Tongue (tissue), 2 donors: ENCODE measurements around the gene IKZF2. TPM values are rescaled to one million over a fixed set of nuclear protein-coding genes. Genes with fewer than 3 reads are reported as not detected.

Experiments used
- DNase-seq: peaks from one replicate; pipeline ENCODE4 v3.0.0-alpha.2; 2015
- total RNA-seq: library from RNA; depleted of rRNA; stranded (reverse); fragments of >200 nt; gene quantifications from one replicate; pipeline ENCODE4 v1.2.3, GENCODE V29; 2014

Gene IKZF2
- total RNA-seq, 1 donor from 2014 or later, result 28.6 TPM

GRCh38 chr2:213101109-213101508 lies 50.3 kb downstream of the IKZF2 start:
- DNase-seq, result no peak

- peak; percentile 35 for DNase-seq
These were observed 52.8 kb downstream of the IKZF2 start for GRCh38 chr2:213098612-213099011.

- DNase-seq, result no peak
These were observed 59.6 kb downstream of the IKZF2 start for GRCh38 chr2:213091765-213092164.

DNA sequence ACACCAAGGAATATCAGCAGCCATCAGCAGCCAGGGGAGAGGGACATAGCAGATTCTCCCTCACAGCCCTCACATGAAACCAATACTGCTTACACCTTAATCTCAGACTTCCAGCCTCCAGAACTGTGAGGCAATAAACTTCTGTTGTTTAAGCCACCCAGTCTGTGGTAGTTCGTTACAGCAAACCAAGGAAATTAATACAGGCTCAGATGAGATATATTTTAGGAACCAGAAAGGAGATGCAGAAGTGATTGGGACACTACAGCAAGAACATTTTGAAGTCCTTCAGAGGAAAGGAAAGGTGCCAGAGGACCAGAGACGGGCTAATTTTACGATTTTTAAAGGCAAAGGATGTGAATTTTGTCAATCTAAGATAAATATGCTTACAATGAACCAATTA lies 60.6 kb downstream of the IKZF2 start:
- no peak for DNase-seq

DNA sequence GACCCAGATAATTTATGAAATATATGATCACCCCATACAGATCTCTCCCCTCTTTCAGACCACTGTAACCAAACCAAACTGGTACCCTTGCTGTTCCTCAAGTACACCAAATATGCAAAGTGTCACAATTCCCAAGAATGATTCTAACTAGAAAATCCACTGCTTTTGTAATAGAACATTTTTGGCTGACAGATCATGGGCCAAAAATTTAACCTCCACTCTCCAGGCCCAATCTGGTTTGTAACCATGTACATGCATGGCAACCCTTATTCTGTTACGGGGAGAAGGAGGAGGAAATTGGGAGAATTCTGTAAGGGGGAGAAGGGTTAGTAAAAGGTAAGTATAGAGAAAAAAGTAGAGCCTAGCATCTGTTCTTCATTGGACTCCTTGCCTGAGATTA lies 62.0 kb downstream of the IKZF2 start:
- DNase-seq, result no peak

DNA sequence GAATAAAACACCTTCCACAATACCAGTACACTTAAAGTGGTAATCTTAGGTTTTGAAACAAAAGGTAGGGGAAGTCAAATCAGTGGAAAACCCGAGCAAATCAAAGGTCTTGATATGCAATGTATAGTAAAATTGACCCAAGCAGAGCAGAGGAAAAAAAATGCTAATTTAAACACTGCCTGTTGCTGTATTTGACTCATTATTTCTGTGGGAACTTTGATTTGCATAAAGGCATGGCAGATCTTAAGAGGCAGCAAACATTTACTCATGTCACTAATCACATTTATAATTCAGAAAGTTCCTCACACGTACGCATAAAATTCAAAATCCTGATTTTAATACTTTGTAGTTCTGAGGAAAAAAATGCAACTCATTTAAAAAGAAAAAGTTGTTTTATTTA lies 64.4 kb downstream of the IKZF2 start:
- no peak for DNase-seq

DNA sequence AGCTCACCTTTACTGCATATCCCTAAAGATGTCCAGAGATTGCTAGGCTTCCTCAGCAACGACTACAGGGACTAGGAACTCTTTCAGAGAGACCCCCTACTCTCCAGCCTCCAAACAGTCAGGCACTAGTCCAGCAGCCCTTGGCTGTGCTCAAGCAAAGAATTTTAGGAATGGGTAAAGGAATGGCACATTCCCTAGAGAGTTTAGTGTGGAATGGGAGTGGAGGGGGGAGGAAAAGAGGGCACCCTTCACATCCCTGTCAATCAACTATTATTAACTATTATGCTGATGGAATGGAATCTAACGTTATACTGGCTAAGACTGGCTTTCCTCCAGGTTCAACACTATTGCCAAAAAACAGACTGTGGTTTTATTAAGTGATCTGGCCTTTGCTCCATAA lies 64.8 kb downstream of the IKZF2 start:
- DNase-seq, result peak; percentile 9

DNA sequence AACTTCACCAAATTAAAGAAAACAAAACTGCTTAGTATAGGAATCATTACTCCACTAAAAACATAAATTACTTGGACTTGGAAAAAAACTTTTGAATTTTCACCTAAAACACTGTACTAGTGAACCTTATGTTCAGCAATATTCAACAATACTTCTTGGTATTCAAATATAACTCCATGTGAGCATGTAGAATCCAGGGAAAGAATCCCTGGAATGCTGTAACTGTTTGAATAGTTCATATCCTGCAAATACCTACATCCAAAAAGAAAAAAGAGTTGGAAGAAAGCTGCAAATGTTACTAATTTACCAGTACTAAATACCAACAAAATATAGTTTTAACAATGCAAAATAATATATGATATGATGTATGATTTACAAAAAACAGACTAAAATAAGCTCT lies 65.4 kb downstream of the IKZF2 start:
- DNase-seq, result no peak

DNA sequence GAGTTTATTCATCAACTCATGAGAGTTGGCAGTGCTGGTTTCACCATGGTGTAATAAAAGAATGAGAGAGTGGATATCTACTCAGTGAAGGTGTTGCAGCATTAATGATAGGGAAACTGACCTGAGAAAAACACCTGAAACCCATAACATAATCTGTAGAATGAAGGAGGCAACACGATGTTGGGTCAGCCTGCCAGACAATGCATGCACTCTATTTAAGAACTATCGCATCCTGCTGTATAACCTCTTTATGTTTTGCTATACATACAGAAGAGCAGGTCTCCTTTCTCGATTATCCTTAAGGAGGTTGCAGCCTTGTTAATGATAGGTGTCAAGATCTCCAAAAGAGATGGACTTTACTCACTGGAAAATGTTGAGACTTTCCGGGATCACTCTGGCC lies 65.9 kb downstream of the IKZF2 start:
- no peak for DNase-seq

DNA sequence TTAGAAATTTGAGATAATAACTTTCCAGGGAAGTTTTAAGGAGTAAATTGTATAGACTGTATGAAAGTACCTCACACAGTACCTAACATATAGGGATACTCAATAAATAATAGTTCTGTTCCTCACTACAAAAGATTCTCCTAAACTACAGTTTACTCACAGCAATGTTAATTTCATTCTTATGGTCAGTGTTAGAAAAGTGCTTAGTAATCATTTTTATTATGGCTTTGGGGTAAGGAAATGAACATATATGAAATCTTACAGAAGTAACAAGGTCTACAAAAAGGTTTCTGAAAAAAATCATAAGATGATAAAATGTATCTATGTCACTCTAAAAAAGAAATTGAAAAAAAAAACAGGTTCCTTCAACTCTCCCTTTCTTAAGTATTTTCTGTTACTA lies 67.2 kb downstream of the IKZF2 start:
- DNase-seq, result no peak

DNA sequence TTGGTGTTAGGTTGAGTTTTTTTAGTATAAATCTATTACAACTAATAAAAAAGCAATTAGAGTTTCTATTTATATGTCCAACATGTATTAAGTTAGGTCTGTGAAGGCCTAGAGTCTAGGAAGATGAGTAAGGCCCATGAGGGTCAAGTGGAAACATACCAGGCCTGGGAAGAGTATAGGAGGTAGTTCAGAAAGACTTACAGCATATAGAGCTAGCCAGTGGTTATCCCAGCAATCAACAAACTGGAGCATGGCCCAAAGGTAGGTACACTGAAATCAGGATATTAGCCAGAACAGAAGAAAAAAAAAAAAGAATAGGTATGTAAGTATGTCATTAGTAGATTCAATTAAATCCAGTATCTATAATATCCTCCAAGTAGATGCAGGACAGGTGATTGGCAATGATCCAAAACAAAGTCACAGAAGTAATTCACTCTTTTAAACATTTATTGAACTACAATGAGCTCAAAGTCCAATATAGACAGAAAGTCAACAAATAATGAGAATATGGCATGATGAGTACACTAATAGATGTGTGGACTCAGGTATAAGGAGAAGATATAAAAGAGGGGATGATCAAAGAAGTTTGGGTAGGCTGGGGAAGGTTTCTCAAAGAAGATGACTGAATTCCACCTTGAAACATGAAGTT lies 70.3 kb downstream of the IKZF2 start:
- DNase-seq, result no peak

GRCh38 chr2:213079756-213080155 lies 71.7 kb downstream of the IKZF2 start:
- no peak for DNase-seq

DNA sequence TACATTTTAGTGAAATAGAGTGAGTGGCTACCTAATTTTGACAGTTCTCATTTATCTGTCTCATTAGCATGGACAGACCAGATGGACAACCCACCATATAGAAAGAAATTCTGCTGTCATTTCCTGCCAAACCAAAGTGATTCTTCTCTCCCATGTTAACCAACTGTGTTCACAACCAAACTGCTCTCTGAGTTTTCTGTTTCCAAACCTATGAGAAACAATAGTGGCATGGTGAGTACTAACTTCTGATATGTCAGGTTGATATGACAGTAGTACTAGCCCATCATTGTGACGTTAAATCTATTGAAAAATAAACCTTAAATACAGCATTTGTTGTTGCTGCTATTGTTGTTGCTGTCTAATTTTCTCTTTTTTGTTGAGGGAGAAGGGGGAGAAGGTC lies 72.7 kb downstream of the IKZF2 start:
- no peak for DNase-seq

DNA sequence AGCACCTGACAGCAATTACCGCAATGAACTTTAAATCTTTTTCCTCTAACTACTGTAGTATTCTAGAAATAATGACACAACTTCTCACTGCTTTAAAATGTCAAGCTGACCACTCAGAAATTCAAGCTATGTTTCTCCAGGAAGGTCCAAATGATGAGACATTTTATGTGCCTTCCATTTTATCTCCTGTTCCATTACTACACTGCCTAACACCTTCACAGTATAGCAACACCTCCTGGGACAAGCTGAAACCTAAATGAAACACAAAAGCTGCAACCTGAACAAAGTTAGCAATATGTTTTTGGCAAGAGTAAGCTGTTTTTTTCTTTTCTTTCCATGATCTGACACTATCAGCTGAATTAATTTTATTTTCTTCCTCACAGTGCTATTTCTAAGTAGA lies 81.9 kb downstream of the IKZF2 start:
- no peak for DNase-seq

DNA sequence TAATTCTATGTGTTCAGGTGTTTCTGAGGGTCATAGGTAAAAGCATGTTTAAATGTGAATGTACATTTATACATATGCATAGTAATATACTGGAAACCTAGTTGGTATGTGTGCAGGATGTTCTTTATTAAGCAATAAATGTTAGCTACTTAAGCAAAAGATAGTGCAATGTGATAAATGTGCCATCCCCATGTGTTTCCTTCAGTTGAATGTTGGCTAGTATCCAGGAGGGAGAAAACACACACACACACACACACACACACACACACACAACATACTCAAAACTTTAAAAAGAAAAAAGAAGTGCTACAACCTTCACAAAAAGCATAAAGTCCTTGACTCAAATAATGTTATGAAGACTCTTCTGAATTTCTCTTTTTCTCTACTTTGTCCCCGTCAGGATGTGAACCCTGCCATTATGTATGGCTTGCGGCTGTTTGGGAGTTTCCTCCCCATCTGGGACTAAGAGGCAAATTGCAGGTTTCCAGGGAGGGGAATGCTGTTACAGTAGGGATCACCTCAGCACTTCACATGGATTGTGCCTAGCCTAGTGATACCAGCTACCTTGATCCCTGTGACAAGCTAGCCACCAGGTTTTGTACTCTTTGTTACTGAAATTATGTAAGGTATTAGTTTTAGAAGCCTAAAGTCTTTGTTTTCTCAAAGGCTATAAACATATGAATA lies 82.6 kb downstream of the IKZF2 start:
- no peak for DNase-seq

GRCh38 chr2:213067888-213068287 lies 83.5 kb downstream of the IKZF2 start:
- no peak for DNase-seq

- no peak for DNase-seq
These were observed 85.0 kb downstream of the IKZF2 start for GRCh38 chr2:213066443-213066743.

- no peak for DNase-seq
These were observed 85.6 kb downstream of the IKZF2 start for GRCh38 chr2:213065583-213066442.

DNA sequence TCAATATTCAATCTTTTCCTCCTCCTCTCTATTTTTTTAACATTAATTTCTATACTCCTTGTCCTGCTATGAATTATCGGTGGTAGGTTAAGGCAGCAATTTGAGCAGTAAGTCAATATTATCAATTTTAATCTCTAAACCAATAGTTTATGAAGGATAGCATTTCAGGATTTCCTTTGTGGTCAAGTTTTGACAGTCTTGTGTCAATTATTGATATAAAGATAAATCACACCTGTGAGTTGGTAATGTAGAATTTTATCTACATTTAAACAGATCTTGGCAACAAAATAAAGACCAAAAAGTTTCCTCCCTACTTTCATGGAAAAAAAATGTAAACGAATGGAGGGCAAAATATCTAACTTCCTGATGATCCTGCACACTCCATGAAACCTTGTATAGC lies 87.3 kb downstream of the IKZF2 start:
- DNase-seq, result no peak

GRCh38 chr2:213057977-213058376 lies 93.4 kb downstream of the IKZF2 start:
- no peak for DNase-seq

GRCh38 chr2:213046431-213046830 lies 105.0 kb downstream of the IKZF2 start:
- DNase-seq, result no peak

GRCh38 chr2:213043566-213043965 lies 107.8 kb downstream of the IKZF2 start:
- DNase-seq, result no peak

DNA sequence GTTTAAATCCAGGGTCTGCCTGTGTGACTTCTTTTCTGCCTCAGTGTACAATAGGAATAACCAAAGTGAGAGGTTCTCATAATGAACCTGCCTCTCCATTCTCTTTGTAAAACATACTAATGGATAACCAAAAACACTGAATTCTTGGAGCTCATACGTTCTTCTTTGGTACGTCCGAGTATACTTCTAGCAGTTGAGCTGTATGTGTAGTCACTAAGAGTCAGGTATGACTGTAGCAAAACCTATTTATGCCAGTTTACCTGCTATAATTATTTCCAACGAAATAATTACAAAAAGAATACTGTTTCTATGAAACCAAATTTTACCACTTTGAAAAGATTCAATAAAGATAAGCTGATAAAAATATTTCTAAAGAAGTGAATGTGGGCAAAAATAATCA lies 109.2 kb downstream of the IKZF2 start:
- DNase-seq, result no peak

DNA sequence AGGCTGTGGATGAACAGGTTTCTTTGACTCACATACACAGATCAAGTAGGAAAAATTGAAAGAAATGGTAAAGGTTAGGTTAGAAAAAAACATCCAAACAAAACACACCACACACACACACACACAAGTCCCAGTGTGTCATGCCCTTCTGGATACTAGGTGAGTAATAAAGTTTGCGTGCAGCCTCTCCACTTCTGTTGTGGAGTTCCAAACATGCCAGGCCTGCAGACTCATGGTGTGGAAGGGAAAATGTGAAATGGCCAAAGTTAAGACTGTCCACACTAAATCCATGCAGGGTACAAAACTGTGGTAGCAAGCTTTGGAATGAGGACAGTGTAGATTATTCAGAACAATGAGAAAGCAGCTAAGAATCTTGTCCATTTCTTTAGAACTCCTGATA lies 114.6 kb downstream of the IKZF2 start:
- DNase-seq, result no peak
